Ishikawa (cell line): Measurements from ENCODE around the gene CNTN4.

Experiments used
- CEBPB ChIP-seq: IDR thresholded peaks from 2 replicates; pipeline ENCODE4 v1.6.1; 2012
- CREB1 ChIP-seq: IDR thresholded peaks from 2 replicates; pipeline ENCODE4 v1.6.1; 2012; ENCODE audit warnings: low read depth
- EGR1 ChIP-seq: IDR thresholded peaks from 2 replicates; pipeline ENCODE4 v1.6.1; 2012
- EP300 ChIP-seq: IDR thresholded peaks from 2 replicates; pipeline ENCODE4 v1.6.1; 2012; ENCODE audit warnings: borderline replicate concordance
- FOXM1 ChIP-seq: IDR thresholded peaks from 2 replicates; pipeline ENCODE4 v1.6.1; 2012; ENCODE audit warnings: low read depth, borderline replicate concordance
- MAX ChIP-seq: IDR thresholded peaks from 2 replicates; pipeline ENCODE4 v1.6.1; 2012
- NFIC ChIP-seq: IDR thresholded peaks from 2 replicates; pipeline ENCODE4 v1.6.1; 2012
- RAD21 ChIP-seq: IDR thresholded peaks from 2 replicates; pipeline ENCODE4 v1.6.1; 2012; ENCODE audit warnings: low read depth
- REST ChIP-seq: IDR thresholded peaks from 2 replicates; pipeline ENCODE4 v1.6.1; 2012; ENCODE audit warnings: low read depth, mild to moderate bottlenecking
- TAF1 ChIP-seq: IDR thresholded peaks from 2 replicates; pipeline ENCODE4 v1.6.1; 2012; ENCODE audit warnings: low read depth, mild to moderate bottlenecking
- TCF12 ChIP-seq: IDR thresholded peaks from 2 replicates; pipeline ENCODE4 v1.6.1; 2012; ENCODE audit warnings: low read depth
- TEAD4 ChIP-seq: IDR thresholded peaks from 2 replicates; pipeline ENCODE4 v1.6.1; 2012
- USF1 ChIP-seq: IDR thresholded peaks from 2 replicates; pipeline ENCODE4 v1.6.1; 2012
- YY1 ChIP-seq: IDR thresholded peaks from 2 replicates; pipeline ENCODE4 v1.6.1; 2012; ENCODE audit warnings: low read depth
- ZBTB7A ChIP-seq: IDR thresholded peaks from 2 replicates; pipeline ENCODE4 v1.6.1; 2012; ENCODE audit warnings: low read depth

CNTN4 gene

GRCh38 chr3:2655229-2655701 lies 556.6 kb downstream of the CNTN4 start:
- TF ChIP-seq YY1 = no peak

- TF ChIP-seq ZBTB7A (no peak), TCF12 (no peak), NFIC (no peak), RAD21 (no peak), TAF1 (no peak), CREB1 (no peak), YY1 (no peak), USF1 (no peak), EGR1 (no peak), EP300 (no peak), REST (no peak), MAX (no peak), TEAD4 (no peak), CEBPB (no peak)
Measured at GRCh38 chr3:2656806-2657777, 558.4 kb downstream of the CNTN4 start.

GRCh38 chr3:2657971-2658370 lies 559.3 kb downstream of the CNTN4 start:
- TF ChIP-seq MAX (no peak), ZBTB7A (no peak), FOXM1 (no peak), EGR1 (no peak), RAD21 (no peak), TEAD4 (no peak), CREB1 (no peak), TCF12 (no peak), EP300 (no peak), NFIC (no peak), YY1 (no peak), CEBPB (no peak), USF1 (no peak), TAF1 (no peak), REST (no peak)

- TF ChIP-seq REST = no peak
- no peak for TF ChIP-seq TEAD4
- no peak for TF ChIP-seq CEBPB
Measured at GRCh38 chr3:2659896-2660295, 561.2 kb downstream of the CNTN4 start.

- TF ChIP-seq REST = no peak
- no peak for TF ChIP-seq EP300
Measured at GRCh38 chr3:2661078-2661477, 562.4 kb downstream of the CNTN4 start.
